KMS-11 (cell line): ENCODE results near the gene HSF4.

Experiments used
- H2AFZ ChIP-seq: fragments of 200-600 bp; sonication (generic); 2 replicates; pipeline ENCODE4 v1.6.1; 2016; ENCODE audit warnings: antibody characterized with exemption, mixed run types, low read depth
- H3K27ac ChIP-seq: fragments of 200-600 bp; sonication (generic); 2 replicates; pipeline ENCODE4 v1.6.1; 2016; ENCODE audit warnings: mild to moderate bottlenecking, mixed run types
- H3K27me3 ChIP-seq: fragments of 200-600 bp; sonication (generic); 2 replicates; pipeline ENCODE4 v1.6.1; 2017; ENCODE audit warnings: mild to moderate bottlenecking, low read depth, mixed run types, moderate library complexity; ENCODE audit not compliant: insufficient read depth
- H3K36me3 ChIP-seq: fragments of 200-600 bp; sonication (generic); 2 replicates; pipeline ENCODE4 v1.6.1; 2017; ENCODE audit warnings: mild to moderate bottlenecking, mixed run types; ENCODE audit not compliant: insufficient read depth
- H3K4me1 ChIP-seq: fragments of 200-600 bp; sonication (generic); 2 replicates; pipeline ENCODE4 v1.6.1; 2016; ENCODE audit warnings: mild to moderate bottlenecking, low read depth, mixed run types; ENCODE audit not compliant: poor library complexity, severe bottlenecking
- H3K4me2 ChIP-seq: fragments of 200-600 bp; sonication (generic); 2 replicates; pipeline ENCODE4 v1.7.0; 2016; ENCODE audit warnings: mild to moderate bottlenecking, mixed run types
- H3K4me3 ChIP-seq: fragments of 200-600 bp; sonication (generic); IDR thresholded peaks from 2 replicates; pipeline ENCODE4 v1.6.1; 2017; ENCODE audit warnings: low read depth, low read length, mixed read lengths; ENCODE audit not compliant: insufficient read depth
- H3K79me2 ChIP-seq: fragments of 200-600 bp; sonication (generic); 2 replicates; pipeline ENCODE4 v1.6.1; 2016; ENCODE audit warnings: low read depth, mixed run types; ENCODE audit not compliant: insufficient read depth
- H3K9ac ChIP-seq: fragments of 200-600 bp; sonication (generic); 2 replicates; pipeline ENCODE4 v1.6.1; 2016; ENCODE audit warnings: mild to moderate bottlenecking, mixed run types
- H4K20me1 ChIP-seq: fragments of 200-600 bp; sonication (generic); 2 replicates; pipeline ENCODE4 v1.6.1; 2016; ENCODE audit warnings: mild to moderate bottlenecking, mixed run types; ENCODE audit not compliant: insufficient read depth
- TF ChIP-seq, protein P1 (sequence below): fragments of 200-600 bp; sonication (generic); conservative IDR thresholded peaks from 2 replicates; pipeline ENCODE4 v1.6.1; 2017; ENCODE audit warnings: low read depth, mild to moderate bottlenecking, antibody characterized with exemption, low read length, moderate library complexity, mixed read lengths

HSF4 gene

DNA sequence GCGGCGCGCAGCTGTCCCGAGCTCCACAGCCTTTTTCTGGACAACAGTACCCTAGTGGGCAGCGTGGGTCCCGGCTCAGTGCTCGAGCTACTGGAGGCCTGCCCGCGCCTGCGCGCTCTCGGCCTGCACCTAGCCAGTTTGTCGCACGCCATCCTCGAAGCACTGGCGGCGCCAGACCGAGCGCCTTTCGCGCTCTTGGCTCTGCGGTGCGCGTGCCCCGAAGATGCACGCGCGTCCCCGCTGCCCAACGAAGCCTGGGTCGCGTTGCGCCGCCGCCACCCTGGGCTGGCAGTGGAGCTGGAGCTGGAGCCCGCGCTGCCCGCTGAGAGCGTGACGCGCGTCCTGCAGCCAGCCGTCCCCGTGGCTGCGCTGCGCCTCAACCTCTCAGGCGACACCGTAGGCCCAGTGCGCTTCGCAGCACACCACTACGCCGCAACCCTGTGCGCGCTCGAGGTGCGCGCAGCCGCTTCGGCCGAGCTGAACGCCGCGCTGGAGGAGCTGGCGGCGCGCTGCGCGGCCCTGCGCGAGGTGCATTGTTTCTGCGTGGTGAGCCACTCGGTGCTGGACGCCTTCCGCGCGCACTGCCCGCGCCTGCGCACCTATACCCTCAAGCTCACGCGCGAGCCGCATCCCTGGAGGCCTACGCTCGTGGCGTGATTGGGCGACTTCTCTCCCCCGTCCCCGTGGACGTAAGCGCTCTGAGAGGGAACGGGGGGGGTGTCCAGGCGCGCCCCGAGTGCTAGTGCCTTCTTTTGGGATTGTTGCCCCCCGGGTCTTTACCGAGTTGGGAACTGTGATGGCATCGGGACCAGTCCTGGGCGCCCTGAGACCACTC is 1.2 kb upstream of the HSF4 start:
- no peak overlapping the region for H3K9ac ChIP-seq
- H3K4me3 ChIP-seq: no peak overlapping the region
- H4K20me1 ChIP-seq: no peaks in the 10 kb centered on the region
- peaks cover 48% of the 10 kb centered on the region for H3K4me1 ChIP-seq
- H3K27me3 ChIP-seq: no peaks in the 10 kb centered on the region
- H3K79me2 ChIP-seq: no peaks in the 10 kb centered on the region
- H3K4me2 ChIP-seq: peak overlapping the region; percentile 22; the same call in 1 of the 2 replicates
- no peak overlapping the region for H3K27ac ChIP-seq
- TF ChIP-seq, protein P1, sequence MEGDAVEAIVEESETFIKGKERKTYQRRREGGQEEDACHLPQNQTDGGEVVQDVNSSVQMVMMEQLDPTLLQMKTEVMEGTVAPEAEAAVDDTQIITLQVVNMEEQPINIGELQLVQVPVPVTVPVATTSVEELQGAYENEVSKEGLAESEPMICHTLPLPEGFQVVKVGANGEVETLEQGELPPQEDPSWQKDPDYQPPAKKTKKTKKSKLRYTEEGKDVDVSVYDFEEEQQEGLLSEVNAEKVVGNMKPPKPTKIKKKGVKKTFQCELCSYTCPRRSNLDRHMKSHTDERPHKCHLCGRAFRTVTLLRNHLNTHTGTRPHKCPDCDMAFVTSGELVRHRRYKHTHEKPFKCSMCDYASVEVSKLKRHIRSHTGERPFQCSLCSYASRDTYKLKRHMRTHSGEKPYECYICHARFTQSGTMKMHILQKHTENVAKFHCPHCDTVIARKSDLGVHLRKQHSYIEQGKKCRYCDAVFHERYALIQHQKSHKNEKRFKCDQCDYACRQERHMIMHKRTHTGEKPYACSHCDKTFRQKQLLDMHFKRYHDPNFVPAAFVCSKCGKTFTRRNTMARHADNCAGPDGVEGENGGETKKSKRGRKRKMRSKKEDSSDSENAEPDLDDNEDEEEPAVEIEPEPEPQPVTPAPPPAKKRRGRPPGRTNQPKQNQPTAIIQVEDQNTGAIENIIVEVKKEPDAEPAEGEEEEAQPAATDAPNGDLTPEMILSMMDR: no peak
- H2AFZ ChIP-seq: no peak overlapping the region
- no peaks in the 10 kb centered on the region for H3K36me3 ChIP-seq

DNA sequence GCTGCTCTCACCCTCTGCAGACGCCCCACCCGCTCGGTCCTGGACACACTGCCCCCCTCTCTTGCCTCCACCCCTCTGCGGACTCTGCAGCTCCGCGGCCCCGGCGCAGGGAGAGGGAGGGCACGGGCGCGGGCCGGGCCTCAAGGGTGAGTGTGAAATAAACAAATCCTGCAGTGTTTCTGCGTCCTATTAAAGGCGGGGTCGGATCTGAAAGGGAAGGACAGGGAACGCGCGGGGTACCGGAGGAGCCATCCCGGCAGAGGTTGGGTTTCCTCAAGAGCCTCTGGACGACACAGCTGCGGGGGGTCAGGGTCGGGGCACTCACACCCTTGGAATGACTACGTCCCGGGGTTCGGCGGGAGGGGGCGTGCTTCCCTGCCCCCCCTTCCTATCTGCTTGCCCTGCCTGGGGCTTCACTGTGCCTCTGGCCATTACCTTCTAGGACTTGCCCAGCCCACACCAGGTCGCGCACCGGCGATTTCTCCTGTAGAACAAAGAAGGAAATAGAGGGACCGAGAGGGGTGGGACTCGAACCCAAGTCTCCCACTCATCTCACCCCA is 466 bp upstream of the HSF4 start:
- no peaks in the 10 kb centered on the region for H3K27me3 ChIP-seq
- H4K20me1 ChIP-seq: no peaks in the 10 kb centered on the region
- H2AFZ ChIP-seq: no peak overlapping the region
- H3K36me3 ChIP-seq: no peaks in the 10 kb centered on the region
- no peaks in the 10 kb centered on the region for H3K79me2 ChIP-seq
- H3K4me3 ChIP-seq: no peak overlapping the region
- no peak overlapping the region; the same call in 1 of the 2 replicates for H3K9ac ChIP-seq
- H3K4me1 ChIP-seq: peaks cover 48% of the 10 kb centered on the region
- H3K4me2 ChIP-seq: peak overlapping the region; percentile 22
- TF ChIP-seq, protein P1: no peak
- H3K27ac ChIP-seq: no peak overlapping the region

DNA sequence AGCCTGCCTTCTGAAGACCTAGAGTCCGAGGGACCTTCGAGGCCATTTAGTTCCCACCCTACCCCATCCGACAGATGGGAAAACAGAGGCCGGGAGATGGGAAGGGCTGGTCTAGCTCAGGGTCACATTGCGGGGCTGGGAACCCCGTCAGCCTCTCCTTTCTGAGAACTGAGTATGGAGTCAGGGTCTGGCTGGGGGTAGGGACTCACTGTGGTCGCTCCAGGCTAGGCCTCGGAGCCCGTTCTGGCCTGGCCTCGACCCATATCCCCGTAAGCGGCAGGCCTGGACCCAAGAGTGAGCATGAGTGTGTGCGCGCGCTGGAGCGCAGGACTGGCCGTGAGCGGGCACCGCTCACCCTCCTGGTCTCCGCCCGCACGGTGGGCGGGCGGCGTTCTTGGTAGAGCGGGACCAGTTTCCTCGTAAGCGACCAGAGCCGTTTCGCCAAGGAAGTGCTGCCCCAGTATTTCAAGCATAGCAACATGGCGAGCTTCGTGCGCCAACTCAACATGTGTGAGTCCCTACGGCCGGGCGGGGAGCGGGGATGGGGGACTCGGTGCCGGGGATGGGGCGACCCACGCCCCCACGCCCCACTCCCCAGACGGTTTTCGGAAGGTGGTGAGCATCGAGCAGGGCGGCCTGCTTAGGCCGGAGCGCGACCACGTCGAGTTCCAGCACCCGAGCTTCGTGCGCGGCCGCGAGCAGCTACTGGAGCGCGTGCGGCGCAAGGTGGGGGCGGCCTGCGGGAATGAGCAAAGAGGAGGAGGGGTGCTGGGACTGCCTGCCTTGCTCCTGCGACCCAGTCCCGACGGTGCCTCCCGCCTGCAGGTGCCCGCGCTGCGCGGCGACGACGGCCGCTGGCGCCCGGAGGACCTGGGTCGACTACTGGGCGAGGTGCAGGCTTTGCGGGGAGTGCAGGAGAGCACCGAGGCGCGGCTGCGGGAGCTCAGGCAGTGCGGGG is 855 bp downstream of the HSF4 start:
- Histone ChIP-seq H3K36me3 (no peaks in the 10 kb centered on the region), H3K4me2 (peak overlapping the region; percentile 44), H4K20me1 (no peaks in the 10 kb centered on the region), H3K27ac (no peak overlapping the region), H3K27me3 (no peaks in the 10 kb centered on the region), H3K4me3 (no peak overlapping the region), H2AFZ (no peak overlapping the region), H3K4me1 (peaks cover 58% of the 10 kb centered on the region), H3K79me2 (no peaks in the 10 kb centered on the region), H3K9ac (no peak overlapping the region)
- TF ChIP-seq, protein P1: no peak

DNA sequence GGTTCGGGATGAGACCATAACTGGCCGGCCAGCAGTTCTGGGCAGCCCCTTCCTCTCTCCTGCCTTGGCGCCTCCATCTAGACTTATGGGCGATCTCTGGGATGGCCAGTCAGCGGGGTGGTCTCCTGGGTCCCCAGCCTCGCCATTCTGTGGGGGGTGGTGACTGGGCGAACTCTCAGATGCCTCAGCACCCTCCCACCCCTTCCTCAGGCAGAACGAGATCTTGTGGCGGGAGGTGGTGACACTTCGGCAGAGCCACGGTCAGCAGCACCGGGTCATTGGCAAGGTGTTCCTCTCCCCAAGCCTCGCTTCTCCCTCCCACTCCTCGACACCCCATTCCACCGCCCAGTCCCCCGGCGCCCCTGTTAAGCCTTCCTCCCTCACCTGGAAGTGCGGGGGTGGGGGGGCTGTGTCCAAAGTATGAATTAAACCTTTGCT is 1.6 kb downstream of the HSF4 start:
- Histone ChIP-seq H3K4me3 (no peak overlapping the region), H3K4me1 (peaks cover 62% of the 10 kb centered on the region), H3K27me3 (no peaks in the 10 kb centered on the region), H3K79me2 (no peaks in the 10 kb centered on the region), H3K36me3 (no peaks in the 10 kb centered on the region), H3K9ac (no peak overlapping the region), H3K4me2 (no peak overlapping the region), H2AFZ (no peak overlapping the region), H4K20me1 (no peaks in the 10 kb centered on the region), H3K27ac (no peak overlapping the region)
- TF ChIP-seq, protein P1: no peak
